DMS79 treated with DMSO at 0.1 percent for 48 hours (cell line): ENCODE measurements around the gene CEP112.

ENCODE experiments used
- DNase-seq: peaks from one replicate; lab custom pipeline; 2025; lab: John Stamatoyannopoulos, UW

Gene CEP112

GRCh38 chr17:65638221-65638975, 553.5 kb downstream of the CEP112 start:
- peak; percentile 74 for DNase-seq

- DNase-seq = no peak
Observed at GRCh38 chr17:65637786-65638185, 554.1 kb downstream of the CEP112 start.

- DNase-seq = no peak
Observed at GRCh38 chr17:65634533-65634932, 557.4 kb downstream of the CEP112 start.

GRCh38 chr17:65633988-65634387, 557.9 kb downstream of the CEP112 start:
- peak; percentile 59 for DNase-seq

GRCh38 chr17:65633146-65633881, 558.6 kb downstream of the CEP112 start:
- no peak for DNase-seq

- no peak for DNase-seq
Observed at GRCh38 chr17:65630502-65630901, 561.4 kb downstream of the CEP112 start.

GRCh38 chr17:65629234-65629690, 562.7 kb downstream of the CEP112 start:
- peak; percentile 4 for DNase-seq

- DNase-seq = no peak
Observed at GRCh38 chr17:65628644-65629036, 563.3 kb downstream of the CEP112 start.

GRCh38 chr17:65627891-65628643, 563.9 kb downstream of the CEP112 start:
- DNase-seq = peak; percentile 31

GRCh38 chr17:65627108-65627507, 564.8 kb downstream of the CEP112 start:
- no peak for DNase-seq

GRCh38 chr17:65626451-65626850, 565.5 kb downstream of the CEP112 start:
- DNase-seq = no peak

GRCh38 chr17:65618516-65618915, 573.4 kb downstream of the CEP112 start:
- DNase-seq = no peak

GRCh38 chr17:65617496-65617895, 574.4 kb downstream of the CEP112 start:
- no peak for DNase-seq

- DNase-seq = no peak
Observed at GRCh38 chr17:65609749-65610148, 582.2 kb downstream of the CEP112 start.

- DNase-seq = no peak
Observed at GRCh38 chr17:65609286-65609685, 582.6 kb downstream of the CEP112 start.

GRCh38 chr17:65604070-65604469, 587.9 kb downstream of the CEP112 start:
- DNase-seq = no peak

GRCh38 chr17:65601881-65602280, 590.1 kb downstream of the CEP112 start:
- DNase-seq = no peak

- DNase-seq = no peak
Observed at GRCh38 chr17:65601145-65601544, 590.8 kb downstream of the CEP112 start.

GRCh38 chr17:65600518-65600917, 591.4 kb downstream of the CEP112 start:
- no peak for DNase-seq

- DNase-seq = no peak
Observed at GRCh38 chr17:65599650-65600049, 592.3 kb downstream of the CEP112 start.

GRCh38 chr17:65598746-65599145, 593.2 kb downstream of the CEP112 start:
- DNase-seq = no peak

GRCh38 chr17:65595071-65595656, 596.8 kb downstream of the CEP112 start:
- no peak for DNase-seq
